ENCODE measurements around the gene ANKFY1.

ANKFY1 gene, protein sequence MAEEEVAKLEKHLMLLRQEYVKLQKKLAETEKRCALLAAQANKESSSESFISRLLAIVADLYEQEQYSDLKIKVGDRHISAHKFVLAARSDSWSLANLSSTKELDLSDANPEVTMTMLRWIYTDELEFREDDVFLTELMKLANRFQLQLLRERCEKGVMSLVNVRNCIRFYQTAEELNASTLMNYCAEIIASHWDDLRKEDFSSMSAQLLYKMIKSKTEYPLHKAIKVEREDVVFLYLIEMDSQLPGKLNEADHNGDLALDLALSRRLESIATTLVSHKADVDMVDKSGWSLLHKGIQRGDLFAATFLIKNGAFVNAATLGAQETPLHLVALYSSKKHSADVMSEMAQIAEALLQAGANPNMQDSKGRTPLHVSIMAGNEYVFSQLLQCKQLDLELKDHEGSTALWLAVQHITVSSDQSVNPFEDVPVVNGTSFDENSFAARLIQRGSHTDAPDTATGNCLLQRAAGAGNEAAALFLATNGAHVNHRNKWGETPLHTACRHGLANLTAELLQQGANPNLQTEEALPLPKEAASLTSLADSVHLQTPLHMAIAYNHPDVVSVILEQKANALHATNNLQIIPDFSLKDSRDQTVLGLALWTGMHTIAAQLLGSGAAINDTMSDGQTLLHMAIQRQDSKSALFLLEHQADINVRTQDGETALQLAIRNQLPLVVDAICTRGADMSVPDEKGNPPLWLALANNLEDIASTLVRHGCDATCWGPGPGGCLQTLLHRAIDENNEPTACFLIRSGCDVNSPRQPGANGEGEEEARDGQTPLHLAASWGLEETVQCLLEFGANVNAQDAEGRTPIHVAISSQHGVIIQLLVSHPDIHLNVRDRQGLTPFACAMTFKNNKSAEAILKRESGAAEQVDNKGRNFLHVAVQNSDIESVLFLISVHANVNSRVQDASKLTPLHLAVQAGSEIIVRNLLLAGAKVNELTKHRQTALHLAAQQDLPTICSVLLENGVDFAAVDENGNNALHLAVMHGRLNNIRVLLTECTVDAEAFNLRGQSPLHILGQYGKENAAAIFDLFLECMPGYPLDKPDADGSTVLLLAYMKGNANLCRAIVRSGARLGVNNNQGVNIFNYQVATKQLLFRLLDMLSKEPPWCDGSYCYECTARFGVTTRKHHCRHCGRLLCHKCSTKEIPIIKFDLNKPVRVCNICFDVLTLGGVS

DNA sequence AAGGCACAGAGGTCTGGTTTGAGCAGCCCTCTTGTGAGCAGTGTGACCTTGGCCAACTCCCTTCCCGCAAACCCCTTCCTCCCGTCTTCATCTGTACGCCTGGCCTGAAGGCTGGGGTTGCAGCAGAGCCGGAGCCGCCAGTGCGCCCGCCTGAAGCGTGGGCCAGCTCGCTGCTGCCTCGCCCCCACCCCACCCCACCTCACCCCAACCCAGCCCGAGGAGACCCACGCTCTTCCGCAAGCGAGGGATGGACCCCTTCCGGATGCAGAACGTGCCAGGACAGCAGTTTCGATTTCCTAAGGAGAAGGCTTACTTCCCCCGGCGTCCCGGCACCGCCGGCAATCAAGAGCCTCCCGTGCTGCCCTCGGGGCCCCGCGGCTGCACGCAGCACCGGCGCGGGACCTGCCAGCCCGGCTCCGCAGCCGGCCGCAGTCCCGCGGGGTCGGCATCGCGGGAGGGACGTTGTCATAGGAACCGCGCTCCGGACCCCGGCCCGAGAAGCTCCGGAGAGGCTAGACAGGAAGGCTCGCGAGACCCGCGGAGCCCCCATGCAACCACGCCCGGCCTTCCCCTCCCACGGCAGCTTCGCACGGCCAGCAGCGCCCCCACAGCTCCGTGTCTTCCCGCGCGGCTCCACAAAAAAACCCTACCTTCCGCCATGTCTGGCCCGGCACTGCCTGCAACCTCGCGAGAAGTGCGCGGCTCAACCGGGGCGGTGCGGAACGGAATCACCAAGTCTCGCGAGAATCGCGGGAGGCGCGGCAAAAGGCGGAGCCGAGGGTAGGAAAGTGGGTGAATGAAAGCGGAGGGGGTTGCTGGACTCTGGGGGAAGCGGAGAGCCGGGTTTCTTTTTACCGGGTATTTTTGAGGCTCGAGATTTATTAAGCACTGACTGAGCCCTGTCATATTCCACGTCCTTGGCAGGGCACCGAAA lies at the start of gene ANKFY1:
ANKFY1 (minus strand) TSS at position 698 of the 934 bp plus-strand sequence; CDS start at position 660, 38 bp downstream.
- TF ChIP-seq CTCF (conservative IDR thresholded peaks at IDR 0.05; ENCODE audit: low read depth, low read length): peak; percentile 26
- DNase-seq (ENCODE audit: low read depth): peak; percentile 95
- H3K4me3 ChIP-seq (ENCODE audit: low read depth, low read length): peak within 1 kb of the TSS; percentile 96

- no peak for TF ChIP-seq CTCF (conservative IDR thresholded peaks at IDR 0.05; ENCODE audit: low read depth, low read length)
- peak; percentile 30 for DNase-seq (ENCODE audit: low read depth)
- no peak overlapping the region for H3K4me3 ChIP-seq (ENCODE audit: low read depth, low read length)
Measured at GRCh38 chr17:4310354-4311060, 46.7 kb upstream of the ANKFY1 start.

DNA sequence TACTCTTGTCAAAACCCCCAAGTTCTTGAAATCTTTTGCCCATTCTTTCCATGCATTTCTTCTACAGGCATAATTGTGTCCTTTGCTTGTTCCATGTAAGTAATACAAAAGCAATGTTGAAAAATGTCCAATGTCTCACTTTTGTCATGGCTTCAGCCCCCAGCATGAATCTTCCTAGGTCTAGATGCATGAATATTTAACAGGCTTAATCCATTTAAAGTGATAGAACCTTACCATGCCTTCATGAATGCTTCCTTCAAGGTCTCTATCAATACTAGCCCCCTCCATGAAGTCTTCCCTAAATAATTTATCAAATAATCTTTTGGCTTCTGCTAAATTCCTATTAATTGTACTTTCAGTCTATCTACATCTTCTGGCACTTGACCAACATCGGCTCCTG lies 46.1 kb upstream of the ANKFY1 start:
- no peak for TF ChIP-seq CTCF (conservative IDR thresholded peaks at IDR 0.05; ENCODE audit: low read depth, low read length)
- H3K4me3 ChIP-seq (ENCODE audit: low read depth, low read length): no peak overlapping the region
- DNase-seq (ENCODE audit: low read depth): peak; percentile 28

DNA sequence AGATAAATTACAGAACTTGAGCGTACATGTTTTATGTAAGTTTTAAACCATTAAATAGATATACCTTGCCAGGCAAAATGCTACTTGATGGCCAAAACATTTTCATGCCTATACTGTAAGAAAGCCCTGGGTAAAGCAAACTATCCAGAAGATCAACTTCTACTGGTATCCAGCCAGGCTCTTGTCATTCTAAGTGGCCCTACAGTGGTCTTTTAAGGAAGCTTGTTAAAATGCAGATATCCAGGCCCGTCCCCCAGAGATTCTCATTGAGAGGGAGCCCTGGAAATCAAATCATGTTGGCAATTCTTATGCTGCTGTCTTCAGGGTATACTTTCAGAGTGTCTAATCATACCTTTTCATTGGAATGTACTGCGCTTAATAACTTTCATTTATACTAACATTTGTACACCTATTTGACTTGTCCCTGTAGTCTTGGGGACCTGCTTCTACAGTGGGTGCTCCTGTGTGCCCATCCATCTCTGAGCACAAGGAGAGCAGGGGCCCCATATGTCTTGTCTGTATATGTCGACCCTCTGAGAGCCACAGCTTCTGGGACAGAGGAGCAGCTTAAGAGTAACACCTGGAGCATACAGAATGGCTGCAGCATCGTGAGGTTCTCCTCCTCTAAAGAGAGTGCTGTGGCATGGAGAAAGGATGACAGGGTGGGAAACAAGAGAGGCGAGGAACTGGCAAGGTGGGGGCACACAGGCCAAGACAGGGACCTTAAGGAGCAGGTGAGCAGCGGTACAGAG lies 43.6 kb upstream of the ANKFY1 start:
- no peak for DNase-seq (ENCODE audit: low read depth)
- TF ChIP-seq CTCF (conservative IDR thresholded peaks at IDR 0.05; ENCODE audit: low read depth, low read length): no peak
- H3K4me3 ChIP-seq (ENCODE audit: low read depth, low read length): no peak overlapping the region

GRCh38 chr17:4305224-4305623 lies 41.4 kb upstream of the ANKFY1 start:
- no peak for DNase-seq (ENCODE audit: low read depth)
- TF ChIP-seq CTCF (conservative IDR thresholded peaks at IDR 0.05; ENCODE audit: low read depth, low read length): no peak
- H3K4me3 ChIP-seq (ENCODE audit: low read depth, low read length): no peak overlapping the region
